ENCODE results near the gene HNMT.

HNMT gene

DNA sequence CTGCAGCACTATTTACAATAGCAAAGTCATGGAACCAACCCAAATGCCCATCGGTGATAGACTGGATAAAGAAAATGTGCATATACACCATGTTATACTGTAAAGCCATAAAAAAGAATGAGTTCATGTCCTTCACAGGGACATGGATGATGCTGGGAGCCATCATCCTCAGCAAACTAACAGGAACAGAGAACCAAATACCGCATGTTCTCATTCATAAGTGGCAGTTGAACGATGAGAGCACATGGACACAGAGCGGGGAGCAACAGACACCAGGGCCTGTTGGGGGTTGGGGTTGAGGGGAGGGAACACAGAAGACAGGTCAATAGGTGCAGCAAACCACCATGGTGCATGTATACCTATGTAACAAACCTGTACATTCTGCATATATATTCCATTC is 33.5 kb downstream of the HNMT start:
- no peak for TF ChIP-seq TAF1 (IDR thresholded peaks at IDR 0.05; ENCODE audit: borderline replicate concordance, insufficient read depth, low read length)
- TF ChIP-seq POLR2AphosphoS5 (IDR thresholded peaks at IDR 0.05; ENCODE audit: low read depth, low read length) = no peak
- TF ChIP-seq FOXP2 (optimal IDR thresholded peaks at IDR 0.05; ENCODE audit: borderline replicate concordance, extremely low read depth, extremely low read length, insufficient read depth) = no peak
- TF ChIP-seq, protein P1, sequence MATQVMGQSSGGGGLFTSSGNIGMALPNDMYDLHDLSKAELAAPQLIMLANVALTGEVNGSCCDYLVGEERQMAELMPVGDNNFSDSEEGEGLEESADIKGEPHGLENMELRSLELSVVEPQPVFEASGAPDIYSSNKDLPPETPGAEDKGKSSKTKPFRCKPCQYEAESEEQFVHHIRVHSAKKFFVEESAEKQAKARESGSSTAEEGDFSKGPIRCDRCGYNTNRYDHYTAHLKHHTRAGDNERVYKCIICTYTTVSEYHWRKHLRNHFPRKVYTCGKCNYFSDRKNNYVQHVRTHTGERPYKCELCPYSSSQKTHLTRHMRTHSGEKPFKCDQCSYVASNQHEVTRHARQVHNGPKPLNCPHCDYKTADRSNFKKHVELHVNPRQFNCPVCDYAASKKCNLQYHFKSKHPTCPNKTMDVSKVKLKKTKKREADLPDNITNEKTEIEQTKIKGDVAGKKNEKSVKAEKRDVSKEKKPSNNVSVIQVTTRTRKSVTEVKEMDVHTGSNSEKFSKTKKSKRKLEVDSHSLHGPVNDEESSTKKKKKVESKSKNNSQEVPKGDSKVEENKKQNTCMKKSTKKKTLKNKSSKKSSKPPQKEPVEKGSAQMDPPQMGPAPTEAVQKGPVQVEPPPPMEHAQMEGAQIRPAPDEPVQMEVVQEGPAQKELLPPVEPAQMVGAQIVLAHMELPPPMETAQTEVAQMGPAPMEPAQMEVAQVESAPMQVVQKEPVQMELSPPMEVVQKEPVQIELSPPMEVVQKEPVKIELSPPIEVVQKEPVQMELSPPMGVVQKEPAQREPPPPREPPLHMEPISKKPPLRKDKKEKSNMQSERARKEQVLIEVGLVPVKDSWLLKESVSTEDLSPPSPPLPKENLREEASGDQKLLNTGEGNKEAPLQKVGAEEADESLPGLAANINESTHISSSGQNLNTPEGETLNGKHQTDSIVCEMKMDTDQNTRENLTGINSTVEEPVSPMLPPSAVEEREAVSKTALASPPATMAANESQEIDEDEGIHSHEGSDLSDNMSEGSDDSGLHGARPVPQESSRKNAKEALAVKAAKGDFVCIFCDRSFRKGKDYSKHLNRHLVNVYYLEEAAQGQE (IDR thresholded peaks at IDR 0.05; ENCODE audit: insufficient read depth in 1 of 2, low read depth in 2 of 2, low read length in 2 of 2) = no peak
- no peak for TF ChIP-seq SIN3A (IDR thresholded peaks at IDR 0.05; ENCODE audit: borderline replicate concordance, insufficient read depth, low read length)

DNA sequence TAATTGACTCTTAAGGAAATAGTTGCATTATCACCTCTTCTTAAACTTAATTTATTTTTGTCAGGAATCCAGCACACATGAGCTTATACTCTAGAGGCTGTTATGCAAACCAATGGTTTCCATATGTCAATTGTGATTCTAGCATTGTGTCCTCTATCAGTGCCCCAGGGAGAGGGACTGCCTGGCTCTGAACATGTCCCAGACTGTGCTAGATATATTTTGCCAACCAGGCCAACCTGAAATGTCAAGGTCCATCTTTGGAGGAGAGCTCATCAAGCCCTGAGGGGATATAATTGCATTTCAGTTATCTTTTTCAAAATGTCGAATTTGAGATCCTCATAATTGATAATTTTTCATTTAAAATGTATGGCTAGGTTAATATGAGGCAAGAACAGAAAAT is 34.2 kb downstream of the HNMT start:
- TF ChIP-seq TAF1 (IDR thresholded peaks at IDR 0.05; ENCODE audit: borderline replicate concordance, insufficient read depth, low read length) (no peak), POLR2AphosphoS5 (IDR thresholded peaks at IDR 0.05; ENCODE audit: low read depth, low read length) (no peak), FOXP2 (optimal IDR thresholded peaks at IDR 0.05; ENCODE audit: borderline replicate concordance, extremely low read depth, extremely low read length, insufficient read depth) (no peak), SIN3A (IDR thresholded peaks at IDR 0.05; ENCODE audit: borderline replicate concordance, insufficient read depth, low read length) (no peak)
- TF ChIP-seq, protein P1 (IDR thresholded peaks at IDR 0.05; ENCODE audit: insufficient read depth in 1 of 2, low read depth in 2 of 2, low read length in 2 of 2) = no peak

DNA sequence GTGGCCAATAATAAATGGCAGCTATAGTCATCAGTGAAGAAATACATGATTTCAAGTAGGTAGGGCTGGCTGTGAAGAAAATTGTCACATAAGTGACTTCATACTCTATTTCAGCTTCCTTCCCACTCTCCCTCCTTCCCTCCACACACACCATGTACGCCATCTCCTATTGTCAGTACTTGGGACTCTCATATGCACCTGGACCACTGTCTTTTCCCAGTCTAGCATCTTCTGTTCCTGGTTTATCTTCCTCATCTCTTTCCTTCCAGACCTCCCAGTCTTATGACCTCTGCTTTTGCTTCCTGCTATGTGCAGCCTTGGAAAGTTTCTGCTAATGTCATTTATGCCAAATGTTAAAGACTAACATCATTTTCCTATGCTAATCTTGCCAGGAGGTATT is 35.0 kb downstream of the HNMT start:
- TF ChIP-seq FOXP2 (optimal IDR thresholded peaks at IDR 0.05; ENCODE audit: borderline replicate concordance, extremely low read depth, extremely low read length, insufficient read depth) = no peak
- no peak for TF ChIP-seq POLR2AphosphoS5 (IDR thresholded peaks at IDR 0.05; ENCODE audit: low read depth, low read length)
- no peak for TF ChIP-seq SIN3A (IDR thresholded peaks at IDR 0.05; ENCODE audit: borderline replicate concordance, insufficient read depth, low read length)
- TF ChIP-seq, protein P1 (IDR thresholded peaks at IDR 0.05; ENCODE audit: insufficient read depth in 1 of 2, low read depth in 2 of 2, low read length in 2 of 2) = no peak

DNA sequence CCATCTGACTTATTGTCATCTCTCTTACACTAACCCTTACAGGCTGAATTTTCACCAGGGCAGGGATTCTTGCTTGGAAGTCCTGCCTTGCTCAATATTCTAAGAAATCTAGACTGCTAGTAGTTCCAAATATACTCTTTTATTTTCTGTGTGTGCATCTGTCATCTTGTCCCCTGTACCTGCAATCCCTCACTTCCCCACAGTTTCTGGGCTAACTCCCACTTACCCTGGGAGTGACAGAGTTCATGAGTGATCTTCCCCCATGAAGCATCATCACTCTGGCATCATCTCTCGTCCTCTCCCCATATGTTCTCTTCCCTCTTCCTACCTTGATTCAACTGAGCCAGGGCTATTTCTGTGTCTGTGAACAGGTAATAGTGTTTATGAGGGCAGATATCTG is 35.7 kb downstream of the HNMT start:
- TF ChIP-seq SIN3A (IDR thresholded peaks at IDR 0.05; ENCODE audit: borderline replicate concordance, insufficient read depth, low read length) (no peak), POLR2AphosphoS5 (IDR thresholded peaks at IDR 0.05; ENCODE audit: low read depth, low read length) (no peak), TAF1 (IDR thresholded peaks at IDR 0.05; ENCODE audit: borderline replicate concordance, insufficient read depth, low read length) (no peak), FOXP2 (optimal IDR thresholded peaks at IDR 0.05; ENCODE audit: borderline replicate concordance, extremely low read depth, extremely low read length, insufficient read depth) (no peak)
- TF ChIP-seq, protein P1 (IDR thresholded peaks at IDR 0.05; ENCODE audit: insufficient read depth in 1 of 2, low read depth in 2 of 2, low read length in 2 of 2) = no peak

DNA sequence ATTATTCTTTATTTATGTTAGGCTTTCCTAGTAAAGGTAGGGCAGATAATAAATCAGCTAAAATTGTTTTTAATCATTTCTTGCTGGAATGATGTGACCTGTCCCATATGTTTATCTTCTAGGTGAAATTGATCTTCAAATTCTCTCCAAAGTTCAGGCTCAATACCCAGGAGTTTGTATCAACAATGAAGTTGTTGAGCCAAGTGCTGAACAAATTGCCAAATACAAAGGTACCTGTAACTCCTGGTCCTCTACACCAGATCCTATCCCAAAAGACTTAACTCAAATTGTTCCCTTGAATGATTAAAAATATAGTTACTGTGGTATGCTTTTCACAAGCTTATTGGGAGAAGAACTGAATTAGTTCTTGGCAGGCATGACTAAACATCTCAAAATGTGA is 36.5 kb downstream of the HNMT start:
- TF ChIP-seq, protein P1 (IDR thresholded peaks at IDR 0.05; ENCODE audit: insufficient read depth in 1 of 2, low read depth in 2 of 2, low read length in 2 of 2) = no peak
- no peak for TF ChIP-seq FOXP2 (optimal IDR thresholded peaks at IDR 0.05; ENCODE audit: borderline replicate concordance, extremely low read depth, extremely low read length, insufficient read depth)
